A673 (cell line): ENCODE data around the gene CYTH3.

Source experiments
- EZH2 ChIP-seq: fragments of 200-600 bp; sonication (generic); IDR thresholded peaks from 2 replicates; pipeline ENCODE4 v1.6.1; 2017; ENCODE audit warnings: borderline replicate concordance, low read depth, mild to moderate bottlenecking, mixed read lengths, antibody characterized with exemption, low read length; ENCODE audit not compliant: poor library complexity, severe bottlenecking
- TF ChIP-seq, protein P1 (sequence below): fragments of 300-800, 200-600 bp; sonication (generic); conservative IDR thresholded peaks from 2 replicates; pipeline ENCODE4 v1.5.1; 2017; ENCODE audit warnings: low read depth, mild to moderate bottlenecking, antibody characterized with exemption, low read length, moderate library complexity, mixed read lengths

DNA sequence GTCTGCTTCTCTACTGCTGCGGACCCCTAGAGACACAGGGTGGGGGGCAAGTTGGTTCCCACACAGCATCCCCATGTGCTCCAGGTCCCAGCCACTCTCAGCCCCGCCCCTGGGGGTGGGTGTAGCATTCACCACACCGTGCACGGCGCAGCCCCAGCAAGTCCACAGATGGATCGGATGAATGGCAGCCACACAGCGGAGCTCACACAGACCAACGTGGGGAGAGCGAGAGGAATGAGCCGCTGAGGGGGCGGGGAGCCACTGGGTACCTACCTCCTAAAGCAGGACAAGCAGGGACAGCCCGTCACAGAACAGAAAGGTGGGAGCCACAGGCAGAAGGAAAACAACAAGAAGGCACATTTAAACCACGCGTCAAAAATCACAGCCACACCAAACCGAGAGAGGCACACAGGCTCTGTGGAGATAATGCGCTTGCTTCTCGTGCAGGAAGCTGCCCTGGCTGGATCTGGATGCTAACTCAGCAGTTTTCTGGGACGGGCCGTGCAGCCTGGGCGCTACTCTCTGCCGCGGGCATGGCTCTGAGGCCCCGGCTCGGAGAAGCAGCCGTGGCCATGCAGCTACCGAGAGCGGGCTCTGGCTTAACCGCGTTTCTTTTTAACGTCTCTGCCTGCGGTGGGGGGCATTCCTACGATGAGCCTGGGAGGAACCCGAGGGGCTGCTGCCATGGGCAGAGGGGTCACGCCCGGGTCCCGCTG lies 102.5 kb downstream of the CYTH3 start:
- TF ChIP-seq, protein P1, sequence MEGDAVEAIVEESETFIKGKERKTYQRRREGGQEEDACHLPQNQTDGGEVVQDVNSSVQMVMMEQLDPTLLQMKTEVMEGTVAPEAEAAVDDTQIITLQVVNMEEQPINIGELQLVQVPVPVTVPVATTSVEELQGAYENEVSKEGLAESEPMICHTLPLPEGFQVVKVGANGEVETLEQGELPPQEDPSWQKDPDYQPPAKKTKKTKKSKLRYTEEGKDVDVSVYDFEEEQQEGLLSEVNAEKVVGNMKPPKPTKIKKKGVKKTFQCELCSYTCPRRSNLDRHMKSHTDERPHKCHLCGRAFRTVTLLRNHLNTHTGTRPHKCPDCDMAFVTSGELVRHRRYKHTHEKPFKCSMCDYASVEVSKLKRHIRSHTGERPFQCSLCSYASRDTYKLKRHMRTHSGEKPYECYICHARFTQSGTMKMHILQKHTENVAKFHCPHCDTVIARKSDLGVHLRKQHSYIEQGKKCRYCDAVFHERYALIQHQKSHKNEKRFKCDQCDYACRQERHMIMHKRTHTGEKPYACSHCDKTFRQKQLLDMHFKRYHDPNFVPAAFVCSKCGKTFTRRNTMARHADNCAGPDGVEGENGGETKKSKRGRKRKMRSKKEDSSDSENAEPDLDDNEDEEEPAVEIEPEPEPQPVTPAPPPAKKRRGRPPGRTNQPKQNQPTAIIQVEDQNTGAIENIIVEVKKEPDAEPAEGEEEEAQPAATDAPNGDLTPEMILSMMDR: no peak
- TF ChIP-seq EZH2: no peak
